Stimulated activated CD8-positive, alpha-beta memory T cell treated with anti-CD3 and anti-CD28 coated beads, Interleukin-15, amount 100 ng/mL, for 4 hours (primary cell): Measurements from ENCODE around the gene LCN6.
"Not testable (repeated sequence)": the region's sequence is repeated elsewhere in the genome, so short reads cannot be mapped to it uniquely, and the experiment has no call there.

Experiments used
- DNase-seq, 2 donors: peaks; one replicate each; pipeline ENCODE4 v3.0.0-alpha.2; 2020; ENCODE audit warnings: low read depth in 2 of 2

LCN6 gene

DNA sequence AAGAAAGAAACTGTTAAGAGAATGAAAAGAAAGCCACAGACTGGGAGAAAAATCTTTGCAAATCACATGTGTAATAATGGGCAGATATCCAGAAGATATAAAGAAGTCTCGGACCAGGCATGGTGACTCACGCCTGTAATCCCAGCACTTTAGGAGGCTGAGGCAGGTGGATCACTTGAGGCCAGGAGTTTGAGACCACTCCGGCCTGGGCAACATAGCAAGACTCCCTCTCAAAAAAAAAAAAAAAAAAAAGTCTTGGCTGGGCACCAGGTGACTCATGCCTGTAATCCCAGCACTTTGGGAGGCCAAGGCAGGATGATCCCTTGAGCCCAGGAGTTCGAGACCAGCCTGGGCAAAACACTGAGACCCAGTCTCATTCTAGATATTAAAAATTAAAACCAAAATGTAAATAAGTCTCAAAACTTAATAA lies 37.1 kb downstream of the LCN6 start:
- DNase-seq = not testable (repeated sequence)

DNA sequence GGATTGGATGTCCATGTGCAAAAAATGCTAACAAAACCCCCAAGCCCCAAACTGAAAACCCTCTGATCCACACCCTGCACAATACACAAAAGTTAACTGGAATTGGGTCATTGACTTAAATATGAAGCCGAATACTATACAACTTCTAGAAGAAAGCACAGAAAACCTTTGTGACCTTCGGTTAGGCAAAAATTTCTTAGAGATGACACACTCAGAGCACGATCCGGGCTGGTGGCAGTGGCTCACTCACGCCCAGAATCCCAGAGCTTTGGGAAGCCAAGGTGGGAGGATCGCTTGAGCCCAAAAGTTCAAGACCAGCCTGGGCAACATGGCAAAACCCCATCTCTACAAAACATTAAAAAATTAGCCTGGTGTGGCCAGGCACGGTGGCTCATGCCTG lies 37.8 kb downstream of the LCN6 start:
- DNase-seq = no peak

- DNase-seq = no peak
Measured at GRCh38 chr9:136709454-136710109, 38.7 kb downstream of the LCN6 start.

GRCh38 chr9:136707849-136708517 lies 40.3 kb downstream of the LCN6 start:
- DNase-seq = no peak

GRCh38 chr9:136707011-136707410 lies 41.3 kb downstream of the LCN6 start:
- DNase-seq = no peak

DNA sequence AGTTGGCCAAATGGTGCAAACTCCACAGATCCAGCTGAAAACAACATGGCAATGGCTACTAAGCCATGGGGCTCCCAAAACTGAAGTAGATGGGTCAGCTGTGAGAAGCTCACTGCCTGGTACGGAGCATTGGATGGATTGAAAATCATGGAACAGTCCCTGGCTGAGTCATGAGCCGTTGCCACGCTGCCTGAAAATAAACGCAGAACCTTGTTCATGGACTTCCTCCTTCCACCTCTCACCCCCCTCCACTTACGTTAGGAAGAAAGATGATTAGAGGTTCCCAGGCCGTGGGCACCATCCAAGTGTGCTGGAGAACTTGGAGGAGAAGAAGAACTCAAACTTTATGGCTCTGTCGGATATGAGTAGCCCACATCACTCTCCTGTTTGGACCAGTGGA lies 42.8 kb downstream of the LCN6 start:
- no peak for DNase-seq

- DNase-seq = not testable (repeated sequence)
Measured at GRCh38 chr9:136704741-136705140, 43.6 kb downstream of the LCN6 start.

DNA sequence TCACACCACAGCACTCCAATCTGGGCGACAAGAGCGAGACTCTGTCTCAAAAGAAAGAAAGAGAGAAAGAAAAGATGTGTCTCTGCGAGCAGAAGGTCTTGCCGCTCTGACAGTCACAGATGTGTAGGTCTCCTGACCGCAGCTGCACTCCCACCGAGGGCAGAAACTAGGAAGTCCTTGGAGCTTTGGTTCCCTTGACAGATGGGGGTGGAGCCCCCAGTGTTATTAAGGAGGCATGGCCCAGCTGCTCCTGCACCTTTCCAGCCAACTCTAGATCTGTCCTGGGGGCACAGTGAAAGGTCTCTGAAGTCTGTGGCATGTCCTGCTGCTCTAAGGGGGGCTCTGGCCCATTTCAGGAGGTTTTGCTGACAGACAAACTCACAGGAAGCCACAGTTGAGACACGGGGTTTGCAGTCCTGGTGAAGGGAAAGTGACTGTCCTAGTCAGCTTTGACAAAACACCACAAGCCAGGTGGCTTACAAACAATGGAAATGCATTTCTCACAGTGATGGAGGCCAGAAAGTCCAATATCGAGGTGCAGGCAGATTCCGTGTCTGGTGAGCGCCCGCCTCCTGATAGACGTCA lies 45.0 kb downstream of the LCN6 start:
- DNase-seq = no peak

- DNase-seq = no peak
Measured at GRCh38 chr9:136701668-136702053, 46.7 kb downstream of the LCN6 start.

DNA sequence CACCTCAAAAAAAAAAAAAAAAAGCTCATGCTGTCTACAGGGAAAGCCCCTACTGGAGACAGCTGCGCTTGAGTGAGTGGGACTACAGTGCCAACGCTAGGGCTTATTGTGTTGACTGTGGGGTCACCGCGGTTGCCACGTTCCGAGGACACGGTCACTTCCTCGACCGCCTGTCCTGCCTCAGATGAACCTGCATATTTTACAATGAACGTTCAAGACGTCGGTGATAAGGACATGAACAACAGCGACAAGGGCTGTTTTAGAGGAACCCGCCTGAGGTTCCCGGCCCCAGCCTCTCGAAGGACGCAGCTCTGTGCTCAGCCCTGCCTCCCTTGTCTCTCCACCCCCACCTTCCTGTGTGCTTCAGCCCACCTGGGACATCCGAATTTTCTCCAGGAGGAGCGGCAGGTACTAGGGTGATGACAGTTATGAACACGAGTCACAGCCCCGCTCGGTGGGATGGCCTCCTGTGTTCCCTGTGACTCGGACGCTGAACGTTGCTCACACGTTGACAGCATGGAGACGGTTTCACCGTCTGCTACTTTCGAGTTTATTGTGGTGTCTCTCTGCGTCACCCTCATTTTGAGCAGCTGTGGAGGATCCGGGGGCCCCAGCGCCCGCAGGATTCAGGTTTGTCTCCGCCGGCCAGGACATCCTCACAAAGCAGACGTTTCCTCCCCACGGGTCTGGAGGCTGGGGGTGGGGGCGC lies 47.2 kb downstream of the LCN6 start:
- DNase-seq = peak; percentile 16 to 30

GRCh38 chr9:136700304-136700703 lies 48.0 kb downstream of the LCN6 start:
- DNase-seq = no peak

GRCh38 chr9:136698635-136699246 lies 49.6 kb downstream of the LCN6 start:
- no peak for DNase-seq

- no peak for DNase-seq
Measured at GRCh38 chr9:136697821-136698526, 50.4 kb downstream of the LCN6 start.

GRCh38 chr9:136697146-136697820 lies 51.0 kb downstream of the LCN6 start:
- DNase-seq = no peak

- DNase-seq = no peak
Measured at GRCh38 chr9:136696502-136696901, 51.8 kb downstream of the LCN6 start.

- no peak for DNase-seq
Measured at GRCh38 chr9:136695955-136696354, 52.4 kb downstream of the LCN6 start.

DNA sequence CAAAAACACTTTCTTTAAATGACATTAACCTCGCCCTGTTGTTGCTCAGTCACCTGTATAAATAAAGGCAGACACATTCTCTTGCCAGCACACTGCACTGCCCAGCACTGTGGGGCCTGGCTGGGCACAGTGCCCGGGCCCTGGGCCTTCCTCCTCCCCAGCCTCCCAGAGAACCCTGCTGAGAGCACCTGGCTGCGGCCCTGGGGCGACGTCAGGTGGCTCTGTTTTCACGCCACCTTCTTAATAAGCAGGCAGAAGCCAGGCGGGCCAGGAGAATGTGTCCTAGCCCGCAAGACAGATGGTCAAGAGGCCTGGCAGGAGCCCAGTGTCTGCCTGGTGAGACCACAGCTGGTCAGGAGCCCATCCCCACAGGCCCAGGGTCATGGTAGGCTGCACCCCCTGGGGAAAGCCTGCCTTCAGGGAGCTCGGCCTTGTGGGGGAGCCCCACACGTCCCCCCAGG lies 52.9 kb downstream of the LCN6 start:
- no peak for DNase-seq

GRCh38 chr9:136694872-136695247 lies 53.5 kb downstream of the LCN6 start:
- no peak for DNase-seq

GRCh38 chr9:136694163-136694871 lies 54.0 kb downstream of the LCN6 start:
- no peak for DNase-seq
